GM23248 (cell line): ENCODE measurements around the gene TOP3A.

ENCODE experiments used
- EZH2 ChIP-seq: fragments of 200-600 bp; sonication (generic); IDR thresholded peaks from 2 replicates; pipeline ENCODE4 v1.6.1; 2018; ENCODE audit warnings: antibody characterized with exemption, mild to moderate bottlenecking; ENCODE audit not compliant: insufficient read depth, poor library complexity, severe bottlenecking
- EZH2phosphoT487 ChIP-seq: fragments of 200-600 bp; sonication (generic); IDR thresholded peaks from 2 replicates; pipeline ENCODE4 v1.6.1; 2018; ENCODE audit warnings: antibody characterized with exemption, moderate library complexity, mild to moderate bottlenecking, low read depth; ENCODE audit not compliant: insufficient read depth

- TF ChIP-seq EZH2phosphoT487 (no peak), EZH2 (no peak)
Measured at GRCh38 chr17:18237461-18237860, 77.3 kb downstream of the TOP3A start.
